NCI-H187 treated with DMSO at 0.1 percent for 48 hours (cell line): Measurements from ENCODE around the gene R3HDM4.

Experiments used
- DNase-seq: peaks from one replicate; lab custom pipeline; 2025; lab: John Stamatoyannopoulos, UW

R3HDM4 gene

GRCh38 chr19:929891-930258, 16.9 kb upstream of the R3HDM4 start:
- no peak for DNase-seq

DNA sequence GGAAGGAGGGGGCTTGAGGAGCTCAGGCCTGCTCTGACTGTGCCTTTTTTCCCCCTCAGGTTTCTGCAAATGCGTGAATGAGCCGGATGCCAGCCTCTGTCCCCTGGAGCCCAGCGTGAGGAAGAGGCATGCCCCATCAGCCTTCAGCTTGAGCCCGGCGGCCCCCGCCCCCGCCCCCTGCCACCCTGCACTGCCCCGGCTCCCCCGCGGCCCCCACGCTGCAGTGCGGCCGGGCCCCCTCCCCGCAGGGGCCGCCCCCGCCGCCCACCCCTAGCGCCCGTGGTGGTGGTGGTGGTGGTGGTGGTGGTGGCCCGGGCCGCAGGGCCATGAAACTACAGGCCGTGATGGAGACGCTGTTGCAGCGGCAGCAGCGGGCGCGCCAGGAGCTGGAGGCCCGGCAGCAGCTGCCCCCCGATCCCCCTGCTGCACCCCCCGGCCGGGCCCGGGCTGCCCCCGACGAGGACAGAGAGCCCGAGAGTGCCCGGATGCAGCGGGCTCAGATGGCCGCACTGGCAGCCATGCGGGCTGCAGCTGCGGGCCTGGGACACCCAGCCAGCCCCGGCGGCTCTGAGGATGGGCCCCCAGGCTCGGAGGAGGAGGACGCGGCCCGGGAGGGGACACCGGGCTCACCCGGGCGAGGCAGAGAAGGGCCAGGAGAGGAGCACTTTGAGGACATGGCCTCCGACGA, 16.3 kb upstream of the R3HDM4 start:
- no peak for DNase-seq

DNA sequence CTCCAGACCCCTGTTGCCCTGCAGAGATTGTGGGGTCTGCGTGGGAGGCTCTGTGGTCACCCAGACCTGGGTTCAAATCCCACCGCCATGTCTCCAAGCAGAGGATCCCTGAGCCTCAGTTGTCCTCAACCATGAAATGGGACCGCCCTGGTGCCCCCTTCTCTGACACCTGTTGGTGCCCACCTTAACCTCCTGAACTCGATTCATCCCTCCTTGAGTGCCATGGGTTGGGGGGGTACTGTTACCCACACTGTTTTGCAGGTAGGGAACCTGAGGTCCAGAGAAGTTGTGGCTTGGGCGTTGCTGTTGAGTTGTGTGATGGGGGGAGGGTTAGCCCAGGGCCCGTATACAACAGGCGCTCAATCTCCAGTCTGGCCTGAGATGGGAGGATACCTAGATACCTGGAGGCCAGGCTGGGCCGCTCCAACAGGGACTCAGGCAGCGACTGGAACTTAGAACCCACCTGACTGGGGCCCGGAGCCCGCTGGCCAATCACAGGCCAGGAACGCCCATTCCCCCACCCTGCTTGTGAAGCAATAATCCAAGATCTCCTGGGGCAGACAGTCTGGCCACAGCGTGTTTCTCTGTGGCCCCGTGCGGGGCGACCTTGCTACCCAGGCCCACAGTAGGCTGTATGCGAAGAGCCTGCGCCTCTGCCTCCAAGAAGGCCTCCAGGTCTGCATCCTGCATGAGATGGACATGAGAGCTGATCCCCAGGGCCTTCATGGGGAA, 15.6 kb upstream of the R3HDM4 start:
- DNase-seq: no peak

DNA sequence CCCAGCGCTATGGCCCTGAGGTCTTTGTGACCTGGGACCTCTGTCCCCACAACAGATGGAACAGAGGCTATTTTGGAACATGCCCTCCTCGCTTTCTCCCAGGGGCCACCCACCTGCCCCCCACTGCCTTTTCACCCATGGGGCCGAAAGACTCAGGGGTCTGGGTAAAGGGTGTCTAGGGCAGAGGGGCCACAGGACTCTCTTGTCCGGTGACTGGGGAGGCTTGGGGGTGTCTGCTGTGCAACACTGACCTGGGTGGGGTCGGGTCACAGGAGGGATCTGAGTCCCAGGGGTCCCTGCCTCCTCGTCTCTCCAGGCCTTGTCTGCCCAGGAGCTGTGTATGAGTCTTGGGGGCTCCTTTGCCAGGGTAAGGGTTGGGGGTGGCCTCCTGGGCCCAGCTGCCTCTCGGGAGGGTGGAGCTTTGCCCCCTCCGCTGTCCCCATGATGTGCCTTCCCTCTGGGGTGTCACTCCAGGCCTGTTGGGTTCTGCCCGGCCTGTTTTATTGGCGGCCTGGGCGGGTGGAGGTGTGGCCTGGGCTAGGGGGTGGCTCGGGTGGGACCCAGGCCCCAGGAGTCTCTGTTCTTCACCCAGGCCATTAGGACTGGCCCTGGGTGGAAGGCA, 14.9 kb upstream of the R3HDM4 start:
- no peak for DNase-seq

GRCh38 chr19:927351-927779, 14.3 kb upstream of the R3HDM4 start:
- DNase-seq: no peak

DNA sequence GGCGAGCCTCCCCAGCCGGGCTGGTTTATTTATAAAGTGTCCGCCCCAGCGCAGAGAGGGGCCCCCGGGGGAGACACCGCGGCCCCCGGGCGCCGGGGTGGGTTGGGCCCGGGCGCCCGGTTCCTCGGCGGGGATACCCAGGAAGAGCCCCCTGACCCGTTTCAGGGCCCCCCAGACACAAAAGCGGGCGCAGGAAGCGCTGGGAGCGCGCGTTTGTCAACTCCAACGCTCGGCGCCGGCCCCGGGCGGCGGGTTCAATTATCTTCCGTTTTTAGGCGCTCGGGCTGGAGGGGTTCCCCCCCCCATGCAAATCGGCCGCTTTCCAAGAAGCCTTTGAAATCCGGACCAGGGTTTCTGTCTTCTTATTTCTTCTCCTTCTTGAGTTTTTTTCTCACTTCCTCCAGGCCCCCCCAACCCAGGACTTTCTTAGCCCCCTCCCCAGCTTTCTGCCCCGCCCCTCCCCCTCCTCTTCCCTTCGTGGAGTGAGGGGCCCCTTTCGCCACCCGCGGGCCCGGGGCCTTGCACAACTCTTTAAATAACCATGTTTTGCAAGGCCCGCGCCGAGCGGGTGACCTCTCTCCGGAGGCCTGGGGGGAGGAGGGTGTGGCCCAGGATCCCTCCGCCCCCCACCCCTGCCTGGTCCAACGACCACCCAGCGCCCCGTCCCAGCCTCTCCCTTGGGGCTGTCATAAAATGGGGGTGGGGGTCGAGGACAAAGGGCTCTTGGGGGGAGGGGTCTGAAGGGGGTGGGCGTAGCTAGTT, 13.8 kb upstream of the R3HDM4 start:
- DNase-seq: no peak

- no peak for DNase-seq
Observed at GRCh38 chr19:926323-926588, 13.2 kb upstream of the R3HDM4 start.

DNA sequence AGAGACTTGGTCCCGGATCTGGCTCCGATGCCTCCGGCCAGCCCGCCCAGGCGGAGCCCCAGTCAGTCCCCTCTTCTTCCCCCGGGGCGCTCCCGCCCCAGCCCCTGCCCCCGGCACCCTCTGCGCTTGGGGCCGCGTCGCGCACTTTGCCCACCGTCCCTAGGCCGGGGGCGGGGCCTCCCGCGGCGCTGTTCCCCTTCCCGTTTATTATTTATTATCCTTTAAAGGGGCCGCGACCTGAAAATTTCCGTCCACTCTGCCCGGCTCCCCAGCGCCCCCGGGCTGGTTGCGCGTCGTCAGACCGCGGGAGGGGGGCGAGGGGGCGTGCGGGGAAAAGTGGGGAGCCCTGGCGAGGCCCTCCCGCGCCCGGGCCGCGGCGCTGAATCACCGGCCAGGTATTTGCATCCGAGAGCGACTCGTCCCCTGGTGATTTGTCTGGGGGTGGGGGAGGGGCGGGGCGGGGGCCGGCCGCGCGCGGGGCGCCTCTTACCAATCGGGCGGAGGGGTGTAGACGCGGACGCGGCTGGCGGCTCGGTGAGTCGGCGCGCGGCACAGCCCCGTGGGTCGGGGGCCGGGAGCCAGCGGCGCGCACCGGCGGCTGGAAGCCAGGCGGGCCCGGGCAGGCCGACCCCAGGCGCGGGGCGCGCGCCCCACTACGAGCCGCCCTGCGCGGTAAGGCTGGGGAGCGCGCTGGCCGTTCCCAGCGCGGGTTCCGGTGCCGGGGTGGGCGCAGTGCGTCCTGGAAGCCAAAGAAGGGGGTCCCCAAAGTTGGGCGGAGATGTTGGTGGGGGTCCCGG, 12.7 kb upstream of the R3HDM4 start, which contains the start of gene ARID3A:
ARID3A (plus strand) TSS at position 510 of the 797 bp plus-strand sequence. CDS start 3,494 bp downstream, outside the sequence.
- DNase-seq: peak; percentile 64

- no peak for DNase-seq
Observed at GRCh38 chr19:925087-925525, 12.1 kb upstream of the R3HDM4 start.

DNA sequence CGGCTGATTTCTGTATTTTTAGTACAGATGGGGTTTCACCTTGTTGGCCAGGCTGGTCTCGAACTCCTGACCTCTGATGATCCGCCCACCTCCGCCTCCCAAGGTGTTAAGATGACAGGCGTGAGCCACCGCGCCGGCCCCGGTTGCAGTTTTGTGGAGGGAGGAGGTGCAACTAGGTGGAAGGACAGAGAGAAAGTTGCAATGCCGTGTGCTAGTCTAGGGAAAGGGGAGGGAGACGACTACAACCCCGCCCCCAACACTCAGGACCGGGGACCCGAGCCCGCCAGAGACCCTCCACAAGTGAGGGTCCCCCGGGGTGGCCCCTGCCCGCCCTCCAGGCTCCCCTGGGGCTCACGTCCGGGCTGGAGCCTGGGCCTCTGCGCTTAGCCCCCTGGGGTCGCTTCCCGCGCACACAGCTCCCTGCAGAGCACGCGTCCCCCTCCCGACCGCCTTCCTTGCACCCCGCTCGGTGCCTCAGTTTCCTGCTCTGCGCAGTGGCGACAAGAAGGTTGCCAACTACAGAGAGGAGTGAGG, 11.6 kb upstream of the R3HDM4 start:
- no peak for DNase-seq

DNA sequence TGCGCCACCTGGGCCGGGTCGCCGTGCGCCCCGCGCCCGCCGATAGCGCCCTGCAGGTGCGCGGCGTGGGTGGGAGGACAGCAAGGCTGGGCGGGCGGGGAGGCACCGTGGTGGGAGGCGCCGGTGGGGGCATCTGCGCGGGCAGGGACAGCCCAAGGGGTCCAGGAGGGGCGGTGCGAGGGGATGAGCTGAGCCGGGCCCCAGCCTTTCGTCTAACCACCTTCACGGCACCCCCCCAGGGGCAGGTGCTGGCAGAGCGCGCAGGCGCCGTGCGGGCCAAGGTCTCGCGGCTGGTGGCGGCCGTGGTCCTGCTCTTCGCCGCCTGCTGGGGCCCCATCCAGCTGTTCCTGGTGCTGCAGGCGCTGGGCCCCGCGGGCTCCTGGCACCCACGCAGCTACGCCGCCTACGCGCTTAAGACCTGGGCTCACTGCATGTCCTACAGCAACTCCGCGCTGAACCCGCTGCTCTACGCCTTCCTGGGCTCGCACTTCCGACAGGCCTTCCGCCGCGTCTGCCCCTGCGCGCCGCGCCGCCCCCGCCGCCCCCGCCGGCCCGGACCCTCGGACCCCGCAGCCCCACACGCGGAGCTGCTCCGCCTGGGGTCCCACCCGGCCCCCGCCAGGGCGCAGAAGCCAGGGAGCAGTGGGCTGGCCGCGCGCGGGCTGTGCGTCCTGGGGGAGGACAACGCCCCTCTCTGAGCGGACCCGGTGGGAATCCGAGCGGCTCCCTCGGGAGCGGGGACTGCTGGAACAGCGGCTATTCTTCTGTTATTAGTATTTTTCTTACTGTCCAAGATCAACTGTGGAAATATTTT, 7.2 kb upstream of the R3HDM4 start:
- no peak for DNase-seq

DNA sequence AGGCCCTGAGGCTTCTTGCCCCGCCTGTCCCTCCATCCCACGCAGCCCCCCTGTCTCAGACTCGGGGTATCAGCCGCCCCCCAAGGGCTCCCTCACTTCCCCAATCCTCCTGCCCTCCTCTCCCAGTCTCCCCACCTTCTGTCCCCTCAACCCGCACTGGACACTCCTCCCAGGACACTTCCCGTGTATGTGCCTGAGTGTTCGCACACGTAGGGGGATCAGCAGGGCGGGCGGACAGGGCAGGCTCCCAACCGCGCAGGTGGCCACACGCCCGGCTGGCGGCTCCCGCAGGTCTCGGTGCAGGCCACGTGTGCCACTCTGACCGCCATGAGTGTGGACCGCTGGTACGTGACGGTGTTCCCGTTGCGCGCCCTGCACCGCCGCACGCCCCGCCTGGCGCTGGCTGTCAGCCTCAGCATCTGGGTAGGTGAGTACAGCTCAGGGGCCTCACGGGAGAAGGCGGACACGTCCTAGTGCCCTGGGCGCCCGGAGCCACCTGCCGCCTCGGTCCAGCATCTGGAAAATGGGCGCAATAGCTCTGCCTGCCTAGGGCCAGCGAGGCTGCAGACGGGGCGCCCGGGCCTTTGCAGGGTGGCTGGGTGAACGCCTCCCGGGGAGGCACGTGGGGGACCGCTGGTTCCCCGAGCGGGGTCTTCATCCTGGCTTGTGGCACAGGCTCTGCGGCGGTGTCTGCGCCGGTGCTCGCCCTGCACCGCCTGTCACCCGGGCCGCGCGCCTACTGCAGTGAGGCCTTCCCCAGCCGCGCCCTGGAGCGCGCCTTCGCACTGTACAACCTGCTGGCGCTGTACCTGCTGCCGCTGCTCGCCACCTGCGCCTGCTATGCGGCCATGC, 6.4 kb upstream of the R3HDM4 start:
- no peak for DNase-seq

DNA sequence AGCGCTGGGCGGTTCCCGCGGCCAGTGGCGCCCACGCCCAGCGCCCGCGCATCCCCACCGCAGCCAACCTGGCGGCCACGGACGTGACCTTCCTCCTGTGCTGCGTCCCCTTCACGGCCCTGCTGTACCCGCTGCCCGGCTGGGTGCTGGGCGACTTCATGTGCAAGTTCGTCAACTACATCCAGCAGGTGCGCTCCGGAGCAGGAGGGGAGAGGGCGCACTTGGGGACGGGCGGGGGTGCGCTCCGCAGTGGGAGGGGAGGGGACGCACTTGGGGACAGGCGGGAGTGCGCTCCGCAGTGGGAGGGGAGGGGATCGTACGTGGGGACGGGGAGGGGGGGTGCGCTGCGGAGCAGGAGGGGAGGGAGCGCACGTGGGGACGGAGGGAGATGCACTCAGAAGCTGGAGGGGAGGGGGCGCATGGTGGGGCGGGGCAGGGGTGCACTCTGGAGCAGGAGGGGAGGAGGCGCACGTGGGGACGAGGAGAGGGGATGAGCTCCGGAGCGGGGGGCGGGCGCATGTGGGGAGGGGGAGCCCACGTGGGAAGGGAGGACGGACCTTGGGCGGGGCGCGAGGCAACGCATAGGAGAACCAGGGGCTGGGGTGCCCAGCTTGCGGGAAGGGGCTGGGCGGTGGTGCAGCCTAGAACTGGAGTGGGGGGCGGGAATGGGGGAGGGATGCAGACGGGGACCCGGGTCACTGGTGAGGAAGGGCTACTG, 5.6 kb upstream of the R3HDM4 start:
- DNase-seq: no peak

GRCh38 chr19:918152-918437, 5.1 kb upstream of the R3HDM4 start:
- DNase-seq: no peak

- no peak for DNase-seq
Observed at GRCh38 chr19:917323-918151, 4.5 kb upstream of the R3HDM4 start, which contains the start of gene KISS1R. TSS of gene KISS1R (plus strand) at chr19:917333. CDS start at chr19:917503, 170 bp downstream.

DNA sequence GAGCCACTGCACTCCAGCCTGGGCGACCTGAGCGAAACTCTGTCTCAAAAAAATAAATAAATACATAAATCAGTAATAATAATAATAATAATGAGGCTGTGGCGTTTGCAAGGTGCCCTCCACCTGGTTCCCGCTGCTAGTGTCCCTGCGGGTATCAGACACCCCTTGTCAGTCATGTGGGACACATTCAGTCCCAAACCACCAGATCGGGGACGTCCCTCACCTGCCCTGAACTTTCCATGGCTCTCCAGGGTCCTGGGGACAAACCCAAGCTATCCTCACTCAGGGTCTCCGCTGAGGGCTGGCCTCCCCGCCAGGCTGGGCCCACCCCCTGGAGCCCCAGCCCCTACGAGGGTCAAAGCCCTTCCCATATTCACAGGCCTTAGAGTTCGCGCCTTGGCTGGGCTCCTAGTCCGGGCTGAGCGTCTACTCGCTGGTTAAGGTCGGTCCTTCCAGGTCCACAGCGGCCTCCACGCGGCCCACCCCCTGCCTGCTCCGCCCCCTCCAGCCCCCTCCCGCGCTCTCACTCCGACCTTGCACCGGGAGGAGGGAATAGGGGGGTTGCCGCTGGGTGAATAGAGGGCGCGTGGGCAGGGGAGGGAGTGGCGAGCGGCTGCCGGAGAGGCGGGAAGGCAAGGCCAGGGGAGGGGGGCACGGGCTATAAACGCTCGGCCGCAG, 3.8 kb upstream of the R3HDM4 start:
- no peak for DNase-seq

DNA sequence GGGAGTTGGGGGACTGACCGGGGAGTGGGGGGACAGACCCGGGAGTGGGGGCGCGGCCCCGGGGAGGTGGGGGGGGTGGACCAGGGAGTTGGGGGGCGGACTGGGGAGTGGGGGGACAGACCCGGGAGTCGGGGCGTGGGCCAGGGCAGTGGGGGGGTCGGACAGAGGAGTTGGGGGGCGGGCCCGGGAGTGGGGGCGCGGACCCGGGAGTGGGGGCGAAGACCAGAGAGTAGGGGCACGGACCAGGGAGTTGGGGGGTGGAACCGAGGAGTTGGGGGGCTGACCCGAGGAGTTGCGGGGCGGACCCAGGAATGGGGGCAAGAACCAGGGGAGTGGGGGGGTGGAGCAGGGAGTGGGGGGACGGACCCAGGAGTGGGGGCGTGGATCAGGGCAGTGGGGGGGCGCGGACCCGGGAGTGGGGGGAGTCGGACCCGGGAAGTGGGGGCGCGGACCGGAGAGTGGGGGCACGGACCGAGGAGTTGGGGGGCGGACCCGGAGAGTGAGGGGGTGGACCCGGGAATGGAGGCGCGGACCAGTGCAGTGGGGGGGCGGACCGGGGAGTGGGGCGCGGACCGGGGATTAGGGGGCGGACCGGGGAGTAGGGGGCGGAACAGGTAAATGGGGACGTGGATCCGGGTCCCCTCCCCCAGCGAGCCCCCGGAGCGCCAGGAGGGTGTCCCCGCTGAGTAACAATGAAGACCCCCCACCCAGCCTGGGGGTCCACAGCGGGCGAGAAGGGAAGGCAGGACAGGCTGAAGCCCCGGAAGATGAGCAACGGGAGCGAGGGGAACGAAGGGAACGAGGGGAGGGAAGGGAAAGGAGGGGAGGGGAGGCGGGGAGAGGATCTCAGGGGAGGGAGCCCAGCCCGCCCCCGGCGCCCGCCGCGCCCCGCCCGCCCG, 589 bp downstream of the R3HDM4 start:
- no peak for DNase-seq
